H9 (cell line): ENCODE measurements around the gene APC. TPM values are rescaled to one million over a fixed set of nuclear protein-coding genes. Genes with fewer than 3 reads are reported as not detected.

Source experiments
- DNase-seq: peaks from one replicate; pipeline ENCODE4 v3.0.0-alpha.2; 2017
- H2AFZ ChIP-seq: one replicate; pipeline ENCODE4 v1.6.1; 2013; ENCODE audit warnings: mild to moderate bottlenecking, low read length, control low read depth, moderate library complexity
- H2AK5ac ChIP-seq: 2 replicates; pipeline ENCODE4 v1.6.1; 2013; ENCODE audit warnings: low read length, control low read depth, mixed read lengths; ENCODE audit not compliant: insufficient read length
- H2BK120ac ChIP-seq: one replicate; pipeline ENCODE4 v1.6.1; 2013; ENCODE audit warnings: low read depth, mild to moderate bottlenecking, low read length, control low read depth, inconsistent platforms; ENCODE audit not compliant: poor library complexity, severe bottlenecking
- H2BK12ac ChIP-seq: 2 replicates; pipeline ENCODE4 v1.6.1; 2013; ENCODE audit warnings: low read length, control low read depth, mixed read lengths, low read depth; ENCODE audit not compliant: insufficient read length
- H2BK15ac ChIP-seq: 2 replicates; pipeline ENCODE4 v1.6.1; 2013; ENCODE audit warnings: low read depth, low read length, control low read depth
- H2BK20ac ChIP-seq: one replicate; pipeline ENCODE4 v1.6.1; 2013; ENCODE audit warnings: low read depth, mild to moderate bottlenecking, low read length, control low read depth, inconsistent platforms; ENCODE audit not compliant: poor library complexity, severe bottlenecking
- H2BK5ac ChIP-seq: 2 replicates; pipeline ENCODE4 v1.6.1; 2013; ENCODE audit warnings: low read length, control low read depth, mixed read lengths; ENCODE audit not compliant: insufficient read length
- H3K14ac ChIP-seq: 2 replicates; pipeline ENCODE4 v1.6.1; 2013; ENCODE audit warnings: low read length, control low read depth; ENCODE audit not compliant: insufficient read depth
- H3K18ac ChIP-seq: 2 replicates; pipeline ENCODE4 v1.6.1; 2013; ENCODE audit warnings: low read depth, mild to moderate bottlenecking, mixed read lengths, low read length, control low read depth; ENCODE audit not compliant: insufficient read length
- H3K23ac ChIP-seq: 2 replicates; pipeline ENCODE4 v1.6.1; 2013; ENCODE audit warnings: low read length, control low read depth, mixed read lengths, low read depth; ENCODE audit not compliant: insufficient read length
- H3K23me2 ChIP-seq: 2 replicates; pipeline ENCODE4 v1.6.1; 2013; ENCODE audit warnings: low read depth, mild to moderate bottlenecking, mixed read lengths, low read length, control low read depth; ENCODE audit not compliant: insufficient read length, poor library complexity, severe bottlenecking
- H3K27ac ChIP-seq: 2 replicates; pipeline ENCODE4 v1.5.1; 2013; ENCODE audit warnings: low read length, control low read depth, mixed read lengths, low read depth; ENCODE audit not compliant: insufficient read length
- H3K27me3 ChIP-seq: 2 replicates; pipeline ENCODE4 v1.6.1; 2013; ENCODE audit warnings: low read length, control low read depth, inconsistent platforms; ENCODE audit not compliant: insufficient read depth
- H3K4ac ChIP-seq: 2 replicates; pipeline ENCODE4 v1.6.1; 2013; ENCODE audit warnings: low read depth, mild to moderate bottlenecking, control low read depth, inconsistent platforms, low read length, moderate library complexity
- H3K4me1 ChIP-seq: 2 replicates; pipeline ENCODE4 v1.6.1; 2013; ENCODE audit warnings: low read length, control low read depth, inconsistent platforms; ENCODE audit not compliant: insufficient read depth
- H3K4me2 ChIP-seq: 2 replicates; pipeline ENCODE4 v1.6.1; 2013; ENCODE audit warnings: low read length, control low read depth, mixed read lengths; ENCODE audit not compliant: insufficient read length, insufficient read depth
- H3K56ac ChIP-seq: 2 replicates; pipeline ENCODE4 v1.6.1; 2013; ENCODE audit warnings: low read depth, mild to moderate bottlenecking, mixed read lengths, low read length, control low read depth; ENCODE audit not compliant: insufficient read length
- H3K79me1 ChIP-seq: 2 replicates; pipeline ENCODE4 v1.6.1; 2013; ENCODE audit warnings: low read depth, mild to moderate bottlenecking, moderate library complexity, low read length, control low read depth, inconsistent platforms; ENCODE audit not compliant: insufficient read depth, poor library complexity, severe bottlenecking
- H3K79me2 ChIP-seq: 2 replicates; pipeline ENCODE4 v1.6.1; 2013; ENCODE audit warnings: low read length, control low read depth, inconsistent platforms; ENCODE audit not compliant: insufficient read depth
- H3K9ac ChIP-seq: 2 replicates; pipeline ENCODE4 v1.6.1; 2013; ENCODE audit warnings: low read length, control low read depth, mixed read lengths; ENCODE audit not compliant: insufficient read length; ENCODE audit errors: extremely low read depth
- H3K9me3 ChIP-seq: one replicate; pipeline ENCODE4 v1.6.1; 2013; ENCODE audit warnings: low read depth, low read length, inconsistent platforms; ENCODE audit not compliant: control insufficient read depth
- H3T11ph ChIP-seq: one replicate; pipeline ENCODE4 v1.6.1; 2013; ENCODE audit warnings: mild to moderate bottlenecking, low read length, control low read depth, inconsistent platforms
- H4K20me1 ChIP-seq: one replicate; pipeline ENCODE4 v1.6.1; 2013; ENCODE audit not compliant: control insufficient read depth, insufficient read length, insufficient read depth
- H4K5ac ChIP-seq: 2 replicates; pipeline ENCODE4 v1.6.1; 2013; ENCODE audit warnings: low read depth, mild to moderate bottlenecking, mixed read lengths, low read length, control low read depth; ENCODE audit not compliant: insufficient read length
- H4K8ac ChIP-seq: replicated peaks from 2 replicates; pipeline ENCODE4 v1.6.1; 2013; ENCODE audit warnings: low read length, control low read depth, mixed read lengths, low read depth; ENCODE audit not compliant: insufficient read length
- H4K91ac ChIP-seq: 2 replicates; pipeline ENCODE4 v1.6.1; 2013; ENCODE audit warnings: low read depth, mild to moderate bottlenecking, moderate library complexity, mixed read lengths, low read length, control low read depth; ENCODE audit not compliant: insufficient read length
- H3K27ac Mint-ChIP-seq, 3 experiments: 2 replicates in 2 of 3; 3 replicates in 1 of 3; pipeline ENCODE4 v1.8.0; 2020 to 2021; ENCODE audit warnings: mixed read lengths in 3 of 3, mild to moderate bottlenecking in 1 of 3, moderate library complexity in 1 of 3
- H3K27me3 Mint-ChIP-seq: 2 replicates; pipeline ENCODE4 v1.8.0; 2021; ENCODE audit warnings: low read depth, mild to moderate bottlenecking, moderate library complexity, mixed read lengths
- H3K36me3 Mint-ChIP-seq, 3 experiments: 2 replicates in 2 of 3; 3 replicates in 1 of 3; pipeline ENCODE4 v1.8.0; 2020 to 2021; ENCODE audit warnings: low read depth in 3 of 3, mixed read lengths in 3 of 3; ENCODE audit not compliant: insufficient read depth in 1 of 3
- H3K4me1 Mint-ChIP-seq, 2 experiments: 2 replicates each; pipeline ENCODE4 v1.8.0; 2020; ENCODE audit warnings: mixed read lengths in 2 of 2
- H3K4me3 Mint-ChIP-seq, 2 experiments: 2 replicates in 1 of 2; 3 replicates in 1 of 2; pipeline ENCODE4 v1.8.0; 2020 to 2021; ENCODE audit warnings: mild to moderate bottlenecking in 2 of 2, mixed read lengths in 2 of 2, moderate library complexity in 1 of 2
- H3K9me3 Mint-ChIP-seq, 2 experiments: 2 replicates in 1 of 2; 3 replicates in 1 of 2; pipeline ENCODE4 v1.8.0; 2020; ENCODE audit warnings: mild to moderate bottlenecking in 2 of 2, mixed read lengths in 2 of 2, moderate library complexity in 1 of 2
- WGBS: extraction: QIAGEN DNeasy Blood & Tissue Kit; methylation state at CpG from one replicate; pipeline ENCODE4 v1.1.7; 2013; ENCODE audit warnings: missing lambda C conversion rate, low lambda C conversion rate, mixed read lengths; ENCODE audit not compliant: insufficient read length; ENCODE audit errors: extremely low coverage; 5-methylcytosine and 5-hydroxymethylcytosine counted together
- total RNA-seq: library from RNA; stranded (reverse); gene quantifications from 2 replicates; pipeline ENCODE4 v1.2.1, GENCODE V29; 2021
- TF ChIP-seq, protein P1 (sequence below): fragments of 200-600 bp; sonication (generic); conservative IDR thresholded peaks from 3 replicates; pipeline ENCODE4 v1.8.0; 2021; ENCODE audit warnings: antibody characterized with exemption, mild to moderate bottlenecking

Gene APC
- total RNA-seq, 1 experiment from 2014 or later, result 29.3 TPM

- Histone ChIP-seq H3K4me1 (no peaks in the 10 kb centered on the region), H2BK15ac (no peak within 1 kb of the TSS), H4K8ac (no peak within 1 kb of the TSS), H2AFZ (no peak within 1 kb of the TSS), H4K5ac (peak within 1 kb of the TSS; percentile 20), H3K18ac (peak within 1 kb of the TSS; percentile 80), H3K23me2 (peaks cover 4% of the 10 kb centered on the region), H3K27me3 (no peaks in the 10 kb centered on the region), H3K9ac (peak within 1 kb of the TSS; percentile 97), H3K4ac (no peak within 1 kb of the TSS), H4K20me1 (no peaks in the 10 kb centered on the region), H3K79me2 (peaks cover 17% of the 10 kb centered on the region; the same call in 1 of the 2 replicates), H2BK20ac (no peak within 1 kb of the TSS), H3T11ph (no peak within 1 kb of the TSS), H3K14ac (0 out of 2 replicates have a peak within 1 kb of the TSS, but pooled peaks have one; percentile 21), H2BK12ac (no peak within 1 kb of the TSS), H3K56ac (no peak within 1 kb of the TSS), H2BK5ac (no peak within 1 kb of the TSS), H3K9me3 (no peaks in the 10 kb centered on the region), H3K79me1 (peaks cover 3% of the 10 kb centered on the region), H2BK120ac (no peak within 1 kb of the TSS), H3K27ac (no peak within 1 kb of the TSS), H2AK5ac (no peak within 1 kb of the TSS), H4K91ac (no peak within 1 kb of the TSS), H3K23ac (no peak within 1 kb of the TSS), H3K4me2 (peak within 1 kb of the TSS; percentile 60)
- peak; percentile 96 for DNase-seq
- TF ChIP-seq, protein P1, sequence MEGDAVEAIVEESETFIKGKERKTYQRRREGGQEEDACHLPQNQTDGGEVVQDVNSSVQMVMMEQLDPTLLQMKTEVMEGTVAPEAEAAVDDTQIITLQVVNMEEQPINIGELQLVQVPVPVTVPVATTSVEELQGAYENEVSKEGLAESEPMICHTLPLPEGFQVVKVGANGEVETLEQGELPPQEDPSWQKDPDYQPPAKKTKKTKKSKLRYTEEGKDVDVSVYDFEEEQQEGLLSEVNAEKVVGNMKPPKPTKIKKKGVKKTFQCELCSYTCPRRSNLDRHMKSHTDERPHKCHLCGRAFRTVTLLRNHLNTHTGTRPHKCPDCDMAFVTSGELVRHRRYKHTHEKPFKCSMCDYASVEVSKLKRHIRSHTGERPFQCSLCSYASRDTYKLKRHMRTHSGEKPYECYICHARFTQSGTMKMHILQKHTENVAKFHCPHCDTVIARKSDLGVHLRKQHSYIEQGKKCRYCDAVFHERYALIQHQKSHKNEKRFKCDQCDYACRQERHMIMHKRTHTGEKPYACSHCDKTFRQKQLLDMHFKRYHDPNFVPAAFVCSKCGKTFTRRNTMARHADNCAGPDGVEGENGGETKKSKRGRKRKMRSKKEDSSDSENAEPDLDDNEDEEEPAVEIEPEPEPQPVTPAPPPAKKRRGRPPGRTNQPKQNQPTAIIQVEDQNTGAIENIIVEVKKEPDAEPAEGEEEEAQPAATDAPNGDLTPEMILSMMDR, result no peak
- whole genome bisulfite sequencing, result no CpG with 5 or more reads among the region's 47 CpGs
- peaks cover 13 to 19% of the 10 kb centered on the region in 2 experiments for H3K4me1 Mint-ChIP-seq
- H3K27me3 Mint-ChIP-seq, result peaks cover 29% of the 10 kb centered on the region
- peak within 1 kb of the TSS; percentile 87 to 99 (median 98) for H3K27ac Mint-ChIP-seq
- peaks cover 0 to 4% of the 10 kb centered on the region in 2 experiments; a peak in 2 of 5 replicates for H3K9me3 Mint-ChIP-seq
- peak within 1 kb of the TSS; percentile 95 to 97 for H3K4me3 Mint-ChIP-seq
- peaks cover 24 to 40% (median 25%) of the 10 kb centered on the region in 3 experiments for H3K36me3 Mint-ChIP-seq
Observed at GRCh38 chr5:112860929-112861637, 123.4 kb downstream of the APC start, which contains the start of gene SRP19. SRP19 (plus strand) TSS chr5:112861287; CDS start chr5:112861377, 90 bp downstream.
